Astrocyte (in vitro differentiated cells and primary cell): ENCODE data around the gene KCNMB2. TPM values are rescaled to one million over a fixed set of nuclear protein-coding genes. Genes with fewer than 3 reads are reported as not detected.

ENCODE experiments used
- DNase-seq: peaks from one replicate; pipeline ENCODE4 v3.0.0-alpha.2; 2010; ENCODE audit warnings: low read depth
- FAIRE-seq: peaks from 2 replicates; lab custom pipeline; 2011; peaks lifted over from hg19 to GRCh38; lab: Jason Lieb, UNC
- H2AFZ ChIP-seq: 2 replicates; pipeline ENCODE4 v1.6.0; 2012; ENCODE audit warnings: low read depth, low read length, inconsistent platforms
- H3K27ac ChIP-seq: 2 replicates; pipeline ENCODE4 v1.5.1; 2011; ENCODE audit warnings: low read depth, low read length, inconsistent platforms
- H3K27me3 ChIP-seq: 2 replicates; pipeline ENCODE4 v1.6.0; 2011; ENCODE audit warnings: low read length, inconsistent platforms; ENCODE audit not compliant: insufficient read depth
- H3K36me3 ChIP-seq: 2 replicates; pipeline ENCODE4 v1.5.1; 2011; ENCODE audit warnings: low read length, inconsistent platforms; ENCODE audit not compliant: insufficient read depth
- H3K4me1 ChIP-seq: 2 replicates; pipeline ENCODE4 v1.5.1; 2011; ENCODE audit warnings: low read length, inconsistent platforms; ENCODE audit not compliant: insufficient read depth
- H3K4me2 ChIP-seq: 2 replicates; pipeline ENCODE4 v1.6.0; 2012; ENCODE audit warnings: low read length, inconsistent platforms
- H3K4me3 ChIP-seq: 2 replicates; pipeline ENCODE4 v1.5.1; 2011; ENCODE audit warnings: low read depth, mild to moderate bottlenecking, low read length, inconsistent platforms; ENCODE audit not compliant: insufficient read depth
- H3K79me2 ChIP-seq: 2 replicates; pipeline ENCODE4 v1.6.0; 2012; ENCODE audit warnings: mild to moderate bottlenecking, low read length, inconsistent platforms; ENCODE audit not compliant: insufficient read depth
- H3K9ac ChIP-seq: 2 replicates; pipeline ENCODE4 v1.6.0; 2012; ENCODE audit warnings: mild to moderate bottlenecking, low read length, inconsistent platforms
- H3K9me3 ChIP-seq: 2 replicates; pipeline ENCODE4 v1.5.1; 2012; ENCODE audit warnings: low read depth, mild to moderate bottlenecking, low read length, inconsistent platforms; ENCODE audit not compliant: insufficient read depth
- H4K20me1 ChIP-seq: 2 replicates; pipeline ENCODE4 v1.6.0; 2012; ENCODE audit warnings: low read length, inconsistent platforms; ENCODE audit not compliant: insufficient read depth
- H3K27ac Mint-ChIP-seq: one replicate; pipeline ENCODE4 v1.8.0; 2021; ENCODE audit warnings: mild to moderate bottlenecking, mixed read lengths; ENCODE audit not compliant: unreplicated experiment
- H3K27me3 Mint-ChIP-seq: one replicate; pipeline ENCODE4 v1.8.0; 2021; ENCODE audit warnings: low read depth, mixed read lengths; ENCODE audit not compliant: unreplicated experiment
- H3K36me3 Mint-ChIP-seq: one replicate; pipeline ENCODE4 v1.8.0; 2021; ENCODE audit warnings: low read depth, mixed read lengths; ENCODE audit not compliant: unreplicated experiment
- H3K4me1 Mint-ChIP-seq: one replicate; pipeline ENCODE4 v1.8.0; 2021; ENCODE audit warnings: low read depth, mixed read lengths; ENCODE audit not compliant: unreplicated experiment
- H3K4me3 Mint-ChIP-seq: one replicate; pipeline ENCODE4 v1.8.0; 2021; ENCODE audit warnings: mild to moderate bottlenecking, moderate library complexity, mixed read lengths; ENCODE audit not compliant: unreplicated experiment
- H3K9me3 Mint-ChIP-seq: one replicate; pipeline ENCODE4 v1.8.0; 2021; ENCODE audit warnings: mild to moderate bottlenecking, mixed read lengths; ENCODE audit not compliant: unreplicated experiment
- CTCF ChIP-seq: IDR thresholded peaks from 2 replicates; pipeline ENCODE4 v1.5.1; 2011; ENCODE audit warnings: low read depth, mild to moderate bottlenecking, inconsistent platforms, low read length, moderate library complexity; ENCODE audit not compliant: insufficient read depth
- EZH2 ChIP-seq: IDR thresholded peaks from 2 replicates; pipeline ENCODE4 v1.6.1; 2012; ENCODE audit warnings: mild to moderate bottlenecking, low read length, inconsistent platforms; ENCODE audit not compliant: insufficient read depth
- total RNA-seq: library from RNA; stranded (reverse); gene quantifications from 2 replicates; pipeline ENCODE4 v1.2.1, GENCODE V29; 2021

The KCNMB2 gene
- total RNA-seq, 1 donor from 2014 or later = not detected

GRCh38 chr3:178762385-178762784, 226.1 kb downstream of the KCNMB2 start:
- H3K4me1 Mint-ChIP-seq = no peaks in the 10 kb centered on the region
- DNase-seq (no peak), FAIRE-seq (no peak)
- no peak overlapping the region for H3K27ac Mint-ChIP-seq
- Histone ChIP-seq H3K36me3 (no peaks in the 10 kb centered on the region), H3K27ac (no peak overlapping the region), H2AFZ (no peak overlapping the region), H3K79me2 (no peaks in the 10 kb centered on the region), H3K9me3 (no peaks in the 10 kb centered on the region), H3K4me2 (no peak overlapping the region), H3K27me3 (no peaks in the 10 kb centered on the region), H3K4me1 (no peaks in the 10 kb centered on the region), H3K9ac (no peak overlapping the region), H3K4me3 (no peak overlapping the region), H4K20me1 (no peaks in the 10 kb centered on the region)
- TF ChIP-seq CTCF = no peak
- TF ChIP-seq EZH2 = no peak
- H3K4me3 Mint-ChIP-seq = no peak overlapping the region
- H3K9me3 Mint-ChIP-seq = no peaks in the 10 kb centered on the region
- no peaks in the 10 kb centered on the region for H3K36me3 Mint-ChIP-seq
- no peaks in the 10 kb centered on the region for H3K27me3 Mint-ChIP-seq

GRCh38 chr3:178765472-178765871, 229.2 kb downstream of the KCNMB2 start:
- Mint-ChIP-seq H3K4me1 (no peaks in the 10 kb centered on the region), H3K4me3 (no peak overlapping the region), H3K27me3 (no peaks in the 10 kb centered on the region), H3K36me3 (no peaks in the 10 kb centered on the region), H3K9me3 (no peaks in the 10 kb centered on the region), H3K27ac (no peak overlapping the region)
- TF ChIP-seq EZH2 (no peak), CTCF (no peak)
- Histone ChIP-seq H3K79me2 (no peaks in the 10 kb centered on the region), H3K36me3 (no peaks in the 10 kb centered on the region), H3K27me3 (no peaks in the 10 kb centered on the region), H3K27ac (no peak overlapping the region), H3K9me3 (no peaks in the 10 kb centered on the region), H4K20me1 (no peaks in the 10 kb centered on the region), H3K4me1 (no peaks in the 10 kb centered on the region), H3K9ac (no peak overlapping the region), H3K4me3 (no peak overlapping the region), H2AFZ (no peak overlapping the region), H3K4me2 (no peak overlapping the region)
- FAIRE-seq = no peak
- no peak for DNase-seq

GRCh38 chr3:178767581-178767980, 231.3 kb downstream of the KCNMB2 start:
- Histone ChIP-seq H4K20me1 (no peaks in the 10 kb centered on the region), H3K9me3 (no peaks in the 10 kb centered on the region), H3K4me1 (no peaks in the 10 kb centered on the region), H2AFZ (no peak overlapping the region), H3K27me3 (no peaks in the 10 kb centered on the region), H3K4me2 (no peak overlapping the region), H3K9ac (no peak overlapping the region), H3K79me2 (no peaks in the 10 kb centered on the region), H3K27ac (no peak overlapping the region), H3K4me3 (no peak overlapping the region), H3K36me3 (no peaks in the 10 kb centered on the region)
- Mint-ChIP-seq H3K9me3 (no peaks in the 10 kb centered on the region), H3K27me3 (no peaks in the 10 kb centered on the region), H3K4me3 (no peak overlapping the region), H3K27ac (no peak overlapping the region), H3K36me3 (no peaks in the 10 kb centered on the region), H3K4me1 (peaks cover 2% of the 10 kb centered on the region)
- TF ChIP-seq CTCF (no peak), EZH2 (no peak)
- no peak for DNase-seq
- no peak for FAIRE-seq
